ENCODE measurements around the gene AGXT2.

GRCh38 chr5:34968258-34968657 lies 79.5 kb downstream of the AGXT2 start:
- TF ChIP-seq EZH2 (IDR thresholded peaks at IDR 0.05) (no peak), EZH2phosphoT487 (IDR thresholded peaks at IDR 0.05) (no peak)
